Measurements from ENCODE around the gene M1AP. TPM values are rescaled to one million over a fixed set of nuclear protein-coding genes. Genes with fewer than 3 reads are reported as not detected.

Gene M1AP
- total RNA-seq, 4 donors from 2014 or later, result 0.20 TPM; not detected in 3

DNA sequence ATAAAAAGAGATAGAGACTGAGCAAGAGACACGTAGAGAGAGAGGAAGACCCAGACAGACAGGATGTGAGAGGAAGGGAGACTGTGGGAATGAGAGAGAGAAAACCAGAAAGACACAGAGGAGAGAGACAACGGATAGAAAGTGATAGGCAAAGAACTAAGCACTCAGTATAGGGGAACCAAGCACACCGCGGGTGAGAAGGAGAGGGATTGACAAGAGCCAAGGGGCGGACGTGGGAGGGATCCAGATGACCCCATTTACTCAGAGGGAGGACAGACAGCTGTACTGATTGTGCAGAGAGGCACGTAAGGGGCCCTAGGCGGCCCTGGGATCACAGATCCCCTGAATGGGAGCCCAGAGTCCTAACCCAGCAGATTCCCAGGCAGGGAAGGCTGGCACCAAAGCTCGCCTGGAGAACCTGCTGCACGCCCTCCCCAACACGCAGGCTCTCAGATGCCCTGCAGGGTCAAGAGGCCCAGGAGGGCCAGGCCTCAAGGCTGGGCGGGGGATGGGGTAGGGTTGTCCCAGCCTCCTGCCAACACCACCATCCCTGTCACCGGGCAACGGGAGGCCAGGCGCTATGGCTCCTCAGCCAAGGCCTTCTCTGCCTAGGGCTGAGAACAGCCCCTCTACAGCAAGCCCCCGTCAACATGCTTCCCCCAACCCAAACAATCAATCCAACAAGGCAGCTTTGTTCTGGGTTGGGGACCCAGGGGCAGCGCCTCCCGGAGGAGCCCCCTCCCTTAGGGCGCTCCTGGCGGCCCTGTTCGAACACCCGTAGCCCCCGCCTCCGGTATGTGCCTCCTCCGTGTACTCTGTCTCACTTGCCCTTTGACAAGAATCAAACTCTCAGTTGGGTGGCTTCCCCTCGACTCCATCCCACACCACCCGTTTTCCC lies 95.0 kb downstream of the M1AP start:
- H3K9me3 ChIP-seq, result no peaks in the 10 kb centered on the region
- DNase-seq, result no peak
- peaks cover 4 to 20% of the 10 kb centered on the region in 2 donors for H3K4me1 ChIP-seq
- H3K36me3 ChIP-seq, result no peaks in the 10 kb centered on the region
- intact Hi-C loops (cut with DNase I; ENCODE audit: low total_unique reads) (no loop called here), in situ Hi-C loops (cut with MboI; ENCODE audit: low sequenced_read_pairs in 4 of 4) (no loop called here)
- H3K27ac ChIP-seq, result peak overlapping the region; percentile 76 to 82 (median 77)
- H3K27me3 ChIP-seq, result peaks cover 24 to 47% (median 46%) of the 10 kb centered on the region in 3 donors
- TF ChIP-seq POLR2A (IDR thresholded peaks at IDR 0.05) (no peak), CTCF (IDR thresholded peaks at IDR 0.05 in 4 of 5, conservative IDR thresholded peaks at IDR 0.05 in 1 of 5) (no peak)
- peak in 1 of 2 donors; percentile 13 for ATAC-seq
- peak overlapping the region; percentile 62 to 75 (median 72) for H3K4me3 ChIP-seq

DNA sequence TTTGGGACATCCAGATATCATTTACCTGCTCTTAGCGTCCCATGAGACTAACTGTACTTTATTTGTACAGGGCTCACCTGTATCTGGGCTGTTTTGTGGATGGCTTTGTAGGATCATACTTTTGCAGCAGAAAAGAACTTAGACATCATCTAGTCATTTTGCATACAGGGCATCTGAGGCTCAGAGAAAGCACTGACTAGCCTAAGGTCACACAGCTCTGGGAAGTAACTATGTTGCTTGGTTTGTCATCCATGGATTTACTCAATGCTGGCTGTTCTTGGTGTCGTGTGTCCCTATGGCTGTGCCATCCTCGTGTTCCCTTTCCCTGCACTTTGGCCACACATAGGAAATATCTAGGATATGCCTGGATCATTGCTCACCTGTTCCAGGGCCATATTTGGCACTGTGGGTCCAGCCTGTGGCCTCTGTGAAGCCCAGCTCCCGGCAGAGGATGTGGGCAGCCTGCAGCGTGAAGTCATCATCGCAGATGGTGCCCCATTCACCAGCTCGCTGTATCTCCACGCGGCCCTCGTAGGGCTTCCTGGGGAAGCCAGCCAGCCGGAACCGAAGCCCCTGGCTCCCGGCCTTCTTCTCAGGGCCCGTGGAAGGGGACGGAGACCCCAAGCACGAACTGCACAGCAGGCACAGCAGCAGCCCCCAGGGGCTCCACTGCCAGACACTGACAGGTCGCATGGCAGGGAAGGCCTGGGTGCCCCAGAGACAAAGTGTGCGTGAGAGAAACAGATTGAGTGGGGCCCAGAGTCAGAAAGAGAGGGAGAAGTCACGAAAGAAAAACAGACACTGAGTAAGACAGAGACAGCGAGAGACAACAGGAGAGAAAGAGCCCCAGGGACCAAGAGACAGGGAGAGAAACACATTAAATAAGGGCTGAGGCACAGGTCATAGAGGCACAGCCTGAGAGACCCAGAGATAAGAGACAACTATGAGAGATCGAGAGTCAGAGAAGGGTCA lies 95.9 kb downstream of the M1AP start:
- intact Hi-C loops (cut with DNase I; ENCODE audit: low total_unique reads) (no loop called here), in situ Hi-C loops (cut with MboI; ENCODE audit: low sequenced_read_pairs in 4 of 4) (no loop called here)
- Histone ChIP-seq H3K9me3 (no peaks in the 10 kb centered on the region), H3K4me3 (no peak overlapping the region), H3K27ac (peak overlapping the region in 2 of 4 donors; percentile 76 to 78), H3K36me3 (no peaks in the 10 kb centered on the region), H3K27me3 (peaks cover 24 to 47% (median 46%) of the 10 kb centered on the region in 3 donors), H3K4me1 (peaks cover 4 to 20% of the 10 kb centered on the region in 2 donors)
- TF ChIP-seq POLR2A (IDR thresholded peaks at IDR 0.05) (no peak), CTCF (IDR thresholded peaks at IDR 0.05 in 4 of 5, conservative IDR thresholded peaks at IDR 0.05 in 1 of 5) (no peak)
- DNase-seq (no peak), ATAC-seq (no peak)

GRCh38 chr2:74551530-74551929 lies 96.6 kb downstream of the M1AP start:
- ATAC-seq (no peak), DNase-seq (no peak)
- TF ChIP-seq POLR2A (IDR thresholded peaks at IDR 0.05), result no peak
- TF ChIP-seq CTCF (IDR thresholded peaks at IDR 0.05 in 4 of 5, conservative IDR thresholded peaks at IDR 0.05 in 1 of 5), result no peak
- H3K27me3 ChIP-seq, result peaks cover 24 to 47% (median 46%) of the 10 kb centered on the region in 3 donors
- no peak overlapping the region for H3K4me3 ChIP-seq
- in situ Hi-C loops (cut with MboI; ENCODE audit: low sequenced_read_pairs in 4 of 4) (no loop called here), intact Hi-C loops (cut with DNase I; ENCODE audit: low total_unique reads) (no loop called here)
- no peaks in the 10 kb centered on the region for H3K36me3 ChIP-seq
- no peak overlapping the region for H3K27ac ChIP-seq
- peaks cover 4 to 20% of the 10 kb centered on the region in 2 donors for H3K4me1 ChIP-seq
- no peaks in the 10 kb centered on the region for H3K9me3 ChIP-seq

DNA sequence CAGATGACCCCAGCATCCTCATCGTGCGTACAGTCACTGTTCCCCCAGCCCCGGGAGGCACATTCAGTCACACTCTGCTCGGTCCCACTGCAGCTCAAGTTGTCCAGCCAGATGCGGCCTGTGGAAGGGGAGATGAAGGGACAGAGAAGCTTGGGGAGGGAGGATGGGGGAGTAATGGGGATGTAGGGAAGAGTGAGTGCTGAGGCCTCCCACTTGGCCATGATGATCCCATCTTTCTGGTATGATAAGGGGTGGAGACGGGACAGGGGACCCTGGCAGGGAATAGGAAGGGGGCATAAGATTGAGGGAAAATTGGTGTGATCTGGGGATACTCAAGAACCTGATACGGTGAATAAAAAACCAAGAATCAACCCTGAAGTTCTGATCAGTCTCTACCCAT lies 97.9 kb downstream of the M1AP start:
- H3K27me3 ChIP-seq, result peaks cover 24 to 40% (median 37%) of the 10 kb centered on the region in 3 donors
- DNase-seq, result no peak
- in situ Hi-C loops (cut with MboI; ENCODE audit: low sequenced_read_pairs in 4 of 4) (no loop called here), intact Hi-C loops (cut with DNase I; ENCODE audit: low total_unique reads) (no loop called here)
- no peaks in the 10 kb centered on the region for H3K36me3 ChIP-seq
- no peak overlapping the region for H3K27ac ChIP-seq
- ATAC-seq, result no peak
- H3K4me1 ChIP-seq, result peaks cover 4 to 18% of the 10 kb centered on the region in 2 donors
- no peak for TF ChIP-seq CTCF (IDR thresholded peaks at IDR 0.05 in 4 of 5, conservative IDR thresholded peaks at IDR 0.05 in 1 of 5)
- no peaks in the 10 kb centered on the region for H3K9me3 ChIP-seq
- H3K4me3 ChIP-seq, result no peak overlapping the region

All from gastrocnemius medialis (tissue), 4 donors.